Activated CD8-positive, alpha-beta memory T cell treated with anti-CD3 and anti-CD28 coated beads for 4 hours (primary cell): ENCODE results near the gene DYSF.

Experiments
- DNase-seq, 2 donors: peaks; one replicate each; pipeline ENCODE4 v3.0.0-alpha.2; 2020; ENCODE audit warnings: low read depth in 2 of 2

DYSF gene

GRCh38 chr2:71672826-71673795 lies 219.8 kb downstream of the DYSF start:
- DNase-seq = no peak

DNA sequence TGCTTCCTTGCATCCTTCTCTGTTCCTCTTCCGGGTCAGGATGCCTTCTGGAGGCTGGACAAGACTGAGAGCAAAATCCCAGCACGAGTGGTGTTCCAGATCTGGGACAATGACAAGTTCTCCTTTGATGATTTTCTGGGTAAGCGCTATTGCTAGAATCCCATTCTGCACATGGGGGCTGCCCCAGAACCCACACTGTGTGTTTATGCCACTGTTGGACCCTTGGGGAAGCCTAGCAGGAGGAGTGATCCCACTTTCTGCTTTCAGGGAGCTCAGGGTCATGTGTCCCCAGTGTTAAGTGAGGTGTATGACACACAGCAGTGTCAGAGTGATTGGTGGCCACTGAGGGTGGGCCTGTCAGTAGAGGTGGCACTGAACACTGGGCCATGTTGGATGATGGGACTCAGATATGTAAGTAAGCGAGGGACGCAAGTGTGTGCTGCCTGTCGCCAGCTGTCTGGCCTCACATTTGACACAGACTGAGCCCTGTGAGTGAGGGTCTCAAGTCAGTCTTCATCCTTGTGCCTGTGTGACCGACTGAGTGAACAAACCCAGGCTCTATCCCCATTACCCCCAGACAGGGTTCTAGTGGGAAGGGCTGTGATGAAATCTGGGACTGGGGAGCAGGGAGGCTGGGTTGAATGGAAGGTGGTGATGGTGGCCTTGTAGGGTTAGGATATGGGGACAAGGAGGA lies 220.9 kb downstream of the DYSF start:
- no peak for DNase-seq

GRCh38 chr2:71675296-71675695 lies 221.9 kb downstream of the DYSF start:
- no peak for DNase-seq

- no peak for DNase-seq
Measured at GRCh38 chr2:71678874-71679273, 225.5 kb downstream of the DYSF start.

DNA sequence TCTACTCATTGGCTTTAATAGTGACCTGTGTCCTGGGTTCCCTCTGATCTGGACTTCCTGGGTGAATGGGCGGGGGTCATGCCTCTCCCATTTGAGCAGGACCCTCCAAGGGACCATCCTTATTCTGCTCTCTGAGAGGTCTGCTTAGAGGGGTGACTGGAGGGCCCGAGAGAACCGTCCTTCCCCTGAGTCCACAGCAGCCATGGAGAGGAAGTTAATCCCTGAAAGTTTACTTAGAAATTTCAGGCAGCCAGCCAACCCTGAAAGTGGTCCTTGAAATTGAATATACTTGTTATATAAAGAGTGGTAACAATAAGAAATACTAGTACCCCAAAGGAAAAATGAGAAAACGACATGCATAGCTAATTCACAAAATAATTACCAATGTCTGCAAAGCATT lies 226.1 kb downstream of the DYSF start:
- DNase-seq = no peak

DNA sequence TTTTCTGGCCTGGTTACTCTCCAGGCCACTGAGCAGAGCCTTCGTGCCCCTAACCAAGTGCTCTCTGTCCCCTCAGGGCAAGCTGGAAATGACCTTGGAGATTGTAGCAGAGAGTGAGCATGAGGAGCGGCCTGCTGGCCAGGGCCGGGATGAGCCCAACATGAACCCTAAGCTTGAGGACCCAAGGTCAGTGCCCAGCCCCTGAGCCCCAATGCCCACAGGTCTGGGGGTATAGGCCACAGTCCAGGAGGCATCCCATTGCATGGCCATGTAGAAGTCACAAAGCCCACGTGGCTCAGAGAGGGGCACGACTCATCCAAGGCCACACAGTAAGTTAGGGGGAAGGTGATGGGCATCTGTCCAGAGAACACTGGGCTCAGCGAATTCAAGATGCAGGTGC lies 227.6 kb downstream of the DYSF start:
- no peak for DNase-seq

GRCh38 chr2:71681626-71682025 lies 228.3 kb downstream of the DYSF start:
- no peak for DNase-seq

- DNase-seq = no peak
Measured at GRCh38 chr2:71682341-71682740, 229.0 kb downstream of the DYSF start.

DNA sequence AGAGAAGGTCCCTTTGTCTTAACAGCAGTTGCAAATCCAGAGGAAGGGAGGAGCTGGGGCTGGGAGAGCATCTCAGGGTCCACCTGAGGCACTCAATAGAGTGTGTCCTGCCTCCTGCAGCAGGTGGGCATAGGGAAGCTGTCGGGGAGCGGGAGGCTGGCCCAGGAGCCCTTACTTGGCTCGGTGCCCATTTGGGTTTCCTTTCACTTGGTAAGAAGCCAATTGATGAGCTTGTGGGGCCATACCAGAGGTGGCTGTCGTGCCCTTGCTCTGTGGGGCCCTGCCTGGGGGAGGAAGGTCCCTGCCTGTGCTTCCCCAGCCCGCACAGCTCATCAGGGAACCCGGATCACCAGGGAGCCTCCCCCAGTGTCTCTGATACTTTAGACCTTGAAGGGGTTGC lies 229.7 kb downstream of the DYSF start:
- no peak for DNase-seq

GRCh38 chr2:71683666-71684065 lies 230.3 kb downstream of the DYSF start:
- no peak for DNase-seq

GRCh38 chr2:71684226-71685072 lies 231.1 kb downstream of the DYSF start:
- DNase-seq = no peak

GRCh38 chr2:71685073-71685848 lies 231.9 kb downstream of the DYSF start:
- no peak for DNase-seq

DNA sequence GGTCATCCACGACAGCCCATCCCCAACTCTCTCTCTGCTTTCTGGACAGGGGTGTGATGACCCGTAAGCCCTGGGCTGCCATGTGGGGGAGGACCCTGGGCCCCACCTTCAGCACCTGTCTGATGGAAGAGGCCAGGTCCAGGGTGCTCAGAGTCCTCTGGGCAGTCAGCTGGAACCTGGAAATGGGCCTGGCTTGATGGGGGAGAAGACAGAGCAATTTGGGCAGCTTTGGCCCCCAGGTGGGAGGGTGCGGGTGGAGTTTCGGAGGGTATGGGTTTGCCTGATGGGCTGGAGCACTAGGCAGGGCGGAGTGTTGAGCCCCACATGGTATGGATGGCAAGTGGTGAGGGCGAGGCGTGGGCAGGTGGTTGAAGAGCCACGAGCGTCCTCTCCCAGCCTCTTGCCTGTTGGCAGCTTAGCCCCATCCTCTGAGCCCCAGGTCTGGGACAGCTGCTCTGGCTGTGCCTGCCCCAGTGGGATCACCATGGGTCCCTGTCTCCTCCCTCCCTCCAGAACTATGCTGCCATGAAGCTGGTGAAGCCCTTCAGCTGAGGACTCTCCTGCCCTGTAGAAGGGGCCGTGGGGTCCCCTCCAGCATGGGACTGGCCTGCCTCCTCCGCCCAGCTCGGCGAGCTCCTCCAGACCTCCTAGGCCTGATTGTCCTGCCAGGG lies 232.7 kb downstream of the DYSF start:
- DNase-seq = no peak

DNA sequence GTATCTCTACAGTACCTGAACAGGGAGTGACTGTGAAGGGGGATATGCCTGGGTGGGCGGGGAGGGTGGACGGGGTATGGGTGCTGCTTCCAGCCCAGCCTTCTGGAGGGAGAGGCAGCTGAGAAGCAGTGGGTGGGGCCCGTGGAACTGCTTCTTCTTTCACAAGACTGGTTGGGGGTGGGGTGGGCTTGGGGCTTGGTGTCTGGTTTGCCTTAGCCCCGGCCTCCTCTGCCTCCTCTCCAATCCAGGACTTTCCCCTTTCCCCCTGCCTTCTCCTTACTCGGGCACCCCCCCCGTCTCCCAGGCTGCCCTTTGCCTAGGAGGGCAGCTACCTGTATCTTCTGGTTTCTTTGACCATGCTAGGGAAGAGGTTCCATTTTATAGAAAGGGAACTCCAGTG lies 233.4 kb downstream of the DYSF start:
- DNase-seq = no peak

DNA sequence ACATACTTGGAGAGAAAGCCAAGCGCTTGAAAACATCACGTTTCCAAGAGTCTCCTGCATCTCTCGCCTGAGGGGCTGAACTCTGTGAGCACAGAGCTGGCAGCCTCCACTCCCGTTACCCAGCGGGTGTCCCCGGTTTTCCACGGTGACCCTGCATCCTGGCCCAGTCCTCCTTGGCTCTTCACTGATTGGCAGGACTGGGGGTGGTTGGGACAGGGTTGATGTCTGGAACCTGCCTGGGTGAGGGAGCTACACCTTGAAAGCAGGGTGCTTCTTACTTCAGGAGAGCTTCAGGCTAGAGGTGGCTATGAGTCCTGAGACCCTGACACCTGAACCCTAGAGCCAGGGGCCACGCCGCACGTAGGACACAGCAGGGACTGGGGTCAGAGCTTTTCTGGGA lies 234.1 kb downstream of the DYSF start:
- no peak for DNase-seq

DNA sequence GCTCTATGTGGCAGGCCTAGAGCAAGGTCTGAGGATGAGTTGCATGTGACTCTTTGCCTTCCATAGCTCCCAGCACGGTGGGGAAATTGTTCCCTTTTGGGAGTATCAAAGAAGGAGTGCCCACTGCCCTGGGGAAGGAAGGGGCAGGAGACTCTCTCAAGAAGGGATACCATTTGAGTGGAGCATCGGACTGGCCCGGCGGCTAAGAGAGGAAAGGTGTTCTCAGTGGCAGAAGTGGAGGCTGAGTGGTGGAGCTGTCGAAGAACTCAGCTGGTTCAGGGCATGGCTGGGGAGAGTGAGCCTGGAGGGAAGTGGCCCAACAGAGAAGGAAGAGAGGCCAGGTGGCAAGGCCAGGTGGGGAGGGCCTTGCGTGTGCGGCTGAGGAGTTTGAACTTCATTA lies 235.2 kb downstream of the DYSF start:
- no peak for DNase-seq

DNA sequence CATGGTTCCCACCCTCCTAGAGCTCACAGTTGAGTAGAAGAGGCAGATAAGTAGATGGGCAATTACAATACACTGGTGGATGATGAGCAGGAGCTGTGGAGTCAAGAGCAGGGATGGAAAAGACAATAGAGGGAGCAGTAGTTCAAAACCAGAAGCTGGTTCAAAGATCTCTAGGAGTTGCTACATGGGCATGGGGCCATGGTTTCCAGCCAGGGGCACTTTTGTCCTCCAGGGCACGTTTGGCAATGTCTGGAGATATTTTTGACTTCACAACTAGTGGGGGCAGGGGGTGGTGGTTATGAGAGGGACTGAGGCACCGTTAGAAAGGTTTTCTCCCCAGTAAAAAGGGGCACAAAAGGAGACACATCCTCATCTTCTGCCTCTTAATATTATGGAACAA lies 236.0 kb downstream of the DYSF start:
- DNase-seq = no peak

DNA sequence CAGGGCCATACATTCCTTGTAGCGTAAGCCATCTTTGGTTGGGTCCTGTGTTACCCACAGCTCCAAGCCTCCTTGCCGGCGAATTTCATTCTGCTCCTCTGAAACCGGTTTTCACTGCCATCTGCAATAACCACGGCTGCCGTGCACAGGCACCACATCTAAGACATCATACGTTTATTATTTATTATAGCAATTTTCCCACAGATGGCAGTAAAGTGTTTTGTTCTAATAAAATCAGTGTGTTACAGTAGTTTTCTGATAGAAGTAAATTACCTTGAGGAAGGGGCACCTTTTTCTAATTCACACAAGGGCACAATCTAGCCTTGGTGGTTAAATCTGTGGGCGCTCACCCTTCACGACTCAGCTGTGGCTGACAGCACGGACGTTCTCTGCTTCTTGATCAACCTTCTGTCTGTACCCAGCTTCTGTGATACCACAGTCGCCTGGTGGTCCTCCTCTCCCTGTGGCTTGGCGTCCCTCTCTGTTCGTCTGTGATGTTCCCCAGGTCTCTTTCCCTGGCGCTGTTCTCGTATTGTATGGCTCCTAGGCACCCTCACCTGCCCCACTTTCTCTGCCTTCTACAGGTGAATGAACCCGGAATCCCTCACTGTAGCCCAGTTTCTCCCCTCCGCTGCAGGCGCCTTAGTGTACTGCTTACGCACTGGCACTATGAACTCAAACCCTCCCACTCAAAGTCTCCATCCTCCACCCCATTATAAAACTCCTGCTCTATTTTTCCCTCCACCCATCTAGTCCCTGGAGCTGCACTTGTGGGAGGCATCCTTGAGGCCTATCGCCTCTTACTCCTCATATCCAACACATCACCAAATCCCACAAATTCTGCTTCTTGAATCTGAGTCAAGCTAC lies 236.8 kb downstream of the DYSF start:
- DNase-seq = no peak

DNA sequence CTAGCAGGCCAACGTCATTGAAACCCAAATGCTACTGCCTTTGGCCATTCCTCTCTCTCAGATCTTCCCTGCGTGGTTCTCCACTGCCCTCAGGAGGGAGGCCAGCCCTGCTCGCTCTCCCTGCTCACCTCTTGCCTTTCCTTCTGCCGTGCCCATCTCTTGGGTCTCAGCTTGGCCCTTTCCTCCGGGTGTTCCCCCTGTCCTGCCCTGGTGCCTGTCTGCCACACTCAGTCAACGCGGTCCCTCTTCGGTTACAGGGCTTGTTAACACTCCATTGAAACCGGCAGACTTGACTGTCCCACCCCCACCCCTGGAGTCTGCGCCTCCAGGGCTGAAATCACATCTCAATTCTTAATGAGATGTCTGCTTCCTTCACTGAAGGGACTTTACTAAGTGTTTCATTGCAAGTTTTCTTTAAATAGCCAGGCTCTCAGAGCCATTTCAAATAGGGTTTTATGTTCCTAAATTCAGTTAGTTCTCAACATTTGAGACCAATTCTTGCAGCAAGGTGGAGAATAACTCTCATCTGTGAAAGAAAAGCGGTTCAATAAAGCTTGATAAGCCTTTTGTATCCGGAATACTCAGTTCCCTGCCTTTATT lies 237.6 kb downstream of the DYSF start:
- no peak for DNase-seq
